NCI-H128 (cell line): ENCODE data around the gene SUMF2.
"Not testable (repeated sequence)": the region's sequence is repeated elsewhere in the genome, so short reads cannot be mapped to it uniquely, and the experiment has no call there.

ENCODE experiments used
- DNase-seq: peaks from one replicate; lab custom pipeline; 2025; ENCODE audit not compliant: unreplicated experiment; lab: John Stamatoyannopoulos, UW

Gene SUMF2

GRCh38 chr7:56063882-56064625 is at the start of gene SUMF2:
Gene SUMF2, plus strand, starts transcription at chr7:56064286. Its CDS starts 26 bp downstream, at chr7:56064312.
- peak; percentile 56 for DNase-seq

DNA sequence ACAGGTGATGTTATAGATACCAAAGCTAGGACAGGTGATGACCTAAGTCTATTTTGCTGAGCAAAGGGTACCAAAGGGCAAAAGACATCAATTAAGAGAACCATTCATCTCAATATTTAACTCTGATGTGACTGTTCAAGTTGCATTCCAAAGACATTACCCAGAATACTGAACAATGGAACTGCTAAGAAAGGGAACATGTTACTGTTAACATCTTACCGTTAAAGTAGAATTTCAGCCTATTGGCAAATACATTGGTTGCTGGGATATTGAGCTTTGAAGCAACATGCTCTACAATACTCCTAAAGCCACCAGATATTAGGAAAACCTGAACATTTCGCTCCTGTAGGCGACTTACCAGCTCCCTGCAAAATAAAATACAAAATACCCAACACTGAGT is 47.1 kb upstream of the SUMF2 start:
- DNase-seq: not testable (repeated sequence)

GRCh38 chr7:56019501-56019900 is 44.6 kb upstream of the SUMF2 start:
- DNase-seq: no peak

DNA sequence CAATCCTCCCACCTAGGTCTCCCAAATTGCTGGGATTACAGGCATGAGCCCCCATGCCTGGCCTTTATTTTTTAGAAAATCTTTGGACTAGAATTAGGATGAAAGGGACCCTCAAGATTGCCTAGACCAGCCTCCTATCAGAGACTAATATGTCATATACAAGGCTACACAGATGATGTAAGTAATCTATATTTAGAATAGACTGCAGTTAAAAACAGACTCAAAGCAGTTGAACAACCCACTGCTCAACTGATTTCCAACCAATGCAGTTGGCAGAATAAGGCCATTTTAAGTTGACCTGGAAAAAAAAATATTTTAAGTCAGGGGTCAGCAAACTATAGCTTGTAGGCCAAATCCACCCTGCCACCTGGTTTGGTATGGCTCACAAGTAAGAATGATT is 40.6 kb upstream of the SUMF2 start:
- DNase-seq: no peak

GRCh38 chr7:56026538-56026937 is 37.5 kb upstream of the SUMF2 start:
- DNase-seq: no peak

DNA sequence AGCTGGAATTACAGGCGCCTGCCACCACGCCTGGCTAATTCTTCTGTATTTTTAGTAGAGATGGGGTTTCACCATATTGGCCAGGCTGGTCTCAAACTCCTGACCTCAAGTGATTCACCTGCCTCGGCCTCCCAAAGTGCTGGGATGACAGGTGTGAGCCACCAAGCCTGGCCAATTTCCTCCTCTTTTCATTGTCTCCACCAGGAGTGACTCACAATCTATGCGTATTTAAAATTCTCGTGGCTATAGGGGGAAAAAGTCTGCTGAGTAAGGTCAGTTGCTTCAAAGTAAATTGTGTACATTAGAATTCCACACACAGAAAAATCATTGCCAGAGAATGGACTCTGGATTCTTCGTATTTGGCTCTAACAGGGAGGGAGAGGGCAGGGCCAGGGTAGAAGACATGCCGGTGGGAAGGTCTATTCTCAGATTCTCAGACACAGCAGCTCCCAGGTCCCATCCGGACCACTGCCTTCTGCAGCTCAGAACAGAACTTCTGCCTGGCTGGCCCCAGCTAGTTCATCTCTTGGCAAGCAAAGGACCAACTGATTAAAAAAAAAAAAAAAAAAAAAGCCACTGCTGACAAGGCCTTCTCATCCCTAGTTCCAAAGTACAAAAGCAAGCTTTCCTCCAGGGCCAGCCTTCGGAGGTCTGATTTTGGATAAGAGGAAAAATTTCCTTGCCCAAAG is 35.0 kb upstream of the SUMF2 start:
- DNase-seq: no peak

DNA sequence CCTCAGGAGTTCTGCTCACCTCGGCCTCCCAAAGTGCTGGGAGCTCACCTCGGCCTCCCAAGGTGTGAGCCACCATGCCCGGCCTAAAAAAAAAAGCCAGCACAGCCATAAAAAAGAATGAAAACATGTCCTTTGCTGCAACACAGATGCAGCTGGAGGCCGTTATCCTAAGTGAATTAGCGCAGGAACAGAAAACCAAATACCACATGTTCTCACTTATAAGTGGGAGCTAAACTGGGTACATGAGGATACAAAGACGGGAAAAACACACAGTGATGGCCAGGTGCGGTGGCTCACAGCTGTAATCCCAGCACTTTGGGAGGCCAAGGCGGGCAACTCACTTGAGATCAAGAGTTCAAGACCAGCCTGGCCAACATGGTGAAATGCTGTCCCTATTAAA is 33.7 kb upstream of the SUMF2 start:
- no peak for DNase-seq

DNA sequence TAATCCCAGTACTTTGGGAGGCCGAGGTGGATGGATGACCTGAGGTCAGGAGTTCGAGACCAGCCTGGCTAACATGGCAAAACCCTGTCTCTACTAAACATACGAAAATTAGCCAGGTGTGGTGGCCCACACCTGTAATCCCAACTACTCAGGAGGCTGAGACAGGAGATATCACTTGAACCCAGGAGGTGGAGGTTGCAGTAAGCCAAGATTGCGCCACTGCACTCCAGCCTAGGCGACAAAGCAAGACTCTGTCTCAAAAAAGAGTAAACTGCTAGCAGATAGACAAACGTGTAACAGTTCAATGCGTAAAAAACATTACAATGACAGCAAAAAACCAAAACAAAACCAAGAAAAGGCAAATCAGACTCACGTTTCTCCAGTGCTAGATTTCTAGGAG is 32.5 kb upstream of the SUMF2 start:
- DNase-seq: not testable (repeated sequence)

DNA sequence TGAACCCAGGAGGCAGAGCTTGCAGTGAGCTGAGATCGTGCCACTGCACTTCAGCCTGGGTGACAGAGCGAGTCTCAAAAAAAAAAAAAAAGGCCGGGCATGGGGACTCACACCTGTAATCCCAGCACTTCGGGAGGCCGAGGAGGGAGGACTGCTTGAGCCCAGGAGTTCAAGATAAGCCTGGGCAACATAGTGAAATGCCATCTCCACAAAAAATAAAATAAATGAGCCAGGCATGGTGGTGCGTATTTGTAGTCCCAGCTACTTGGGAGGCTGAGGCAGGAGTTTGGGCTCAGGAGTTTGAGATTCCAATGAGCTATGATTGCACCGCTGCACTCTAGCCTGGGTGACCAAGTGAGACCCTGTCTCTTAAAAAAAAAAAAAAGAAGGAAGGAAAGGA is 31.5 kb upstream of the SUMF2 start:
- DNase-seq: not testable (repeated sequence)

DNA sequence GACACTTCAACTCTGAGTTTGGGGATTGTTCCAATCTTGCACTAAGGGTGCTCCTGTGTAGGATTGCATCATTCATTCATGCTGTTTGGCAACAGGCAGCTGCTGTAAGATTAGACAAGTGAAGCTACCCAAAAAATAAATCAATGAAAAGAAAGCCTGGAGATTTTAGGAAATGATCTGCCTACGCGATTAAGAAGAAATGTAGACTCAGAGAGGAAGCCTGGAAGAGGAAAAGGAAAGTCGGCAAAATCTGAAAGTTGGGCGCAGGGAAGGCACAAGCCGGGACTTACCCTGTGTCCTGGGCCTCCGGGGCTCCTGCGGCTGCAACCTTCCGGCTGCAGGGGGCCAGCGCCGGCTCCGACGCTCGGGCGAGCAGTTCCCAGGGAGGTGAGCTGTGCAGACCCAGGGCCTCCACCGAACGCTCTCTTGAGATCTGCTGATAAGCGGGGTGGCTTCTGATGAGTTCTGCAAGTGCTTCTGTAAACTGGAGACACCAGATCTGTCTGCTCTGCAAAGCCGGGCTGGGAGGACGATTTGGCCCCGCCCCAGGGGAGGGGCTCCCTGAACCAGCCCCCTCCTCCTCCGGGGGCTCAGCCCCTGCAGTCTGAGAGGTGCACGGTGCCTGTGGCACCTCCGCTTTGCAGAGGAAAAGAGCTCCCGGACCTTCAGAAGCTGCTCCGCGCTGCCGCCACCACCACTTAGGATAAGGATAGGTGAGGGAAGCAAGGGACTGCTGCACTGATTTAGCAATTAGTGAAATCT is 30.2 kb upstream of the SUMF2 start:
- DNase-seq: peak; percentile 78

DNA sequence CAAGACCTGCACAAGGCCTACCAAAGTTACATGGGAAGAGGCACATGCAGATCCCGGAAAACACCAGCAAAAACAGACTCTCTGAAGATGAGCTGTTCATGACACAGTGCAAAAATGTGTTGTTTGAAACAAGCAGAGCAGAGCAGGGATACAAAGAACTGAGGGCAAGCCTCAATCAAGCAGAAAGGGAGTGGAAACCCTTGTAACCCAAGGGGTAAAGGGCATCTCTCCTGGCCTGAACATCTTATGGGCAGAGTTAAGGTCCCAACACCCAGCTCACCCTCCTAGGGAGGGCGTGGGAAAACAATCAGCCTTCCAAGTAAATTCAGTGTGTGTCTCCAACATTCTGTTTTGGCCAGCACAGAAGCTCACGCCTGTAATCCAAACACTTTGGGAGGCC is 23.4 kb upstream of the SUMF2 start:
- DNase-seq: no peak

GRCh38 chr7:56045758-56046157 is 18.3 kb upstream of the SUMF2 start:
- not testable (repeated sequence) for DNase-seq

DNA sequence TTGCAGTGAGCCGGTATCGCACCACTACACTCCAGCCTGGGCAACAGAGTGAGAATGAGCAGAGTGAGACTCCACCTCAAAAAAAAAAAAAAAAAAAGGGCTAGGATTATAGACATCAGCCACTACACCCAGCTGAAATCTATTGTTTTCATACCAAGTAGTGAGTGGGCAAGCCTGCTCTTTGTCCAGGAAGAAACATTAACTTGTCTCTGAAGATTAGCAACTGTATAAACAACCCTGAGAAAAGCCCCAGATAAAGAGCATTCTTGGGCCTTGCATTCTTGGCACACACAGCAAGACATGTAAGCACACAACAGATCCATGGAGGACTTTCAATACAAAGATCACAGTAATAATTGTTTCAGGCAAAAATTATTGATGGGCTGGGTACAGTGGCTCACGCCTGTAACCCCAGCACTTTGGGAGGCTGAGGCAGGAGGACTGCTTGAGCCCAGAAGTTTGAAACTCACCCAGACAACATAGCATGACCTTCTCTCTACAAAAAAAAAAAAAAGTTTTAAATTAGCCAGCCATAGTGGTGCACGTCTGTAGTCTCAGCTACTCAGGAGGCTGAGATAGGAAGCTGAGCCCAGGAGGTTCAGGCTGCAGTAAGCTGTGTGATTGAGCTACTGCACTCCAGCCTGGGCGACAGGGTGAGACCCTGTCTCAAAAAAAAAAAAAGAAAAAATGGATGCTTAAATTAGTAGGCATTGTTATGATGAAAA is 17.2 kb upstream of the SUMF2 start:
- no peak for DNase-seq

DNA sequence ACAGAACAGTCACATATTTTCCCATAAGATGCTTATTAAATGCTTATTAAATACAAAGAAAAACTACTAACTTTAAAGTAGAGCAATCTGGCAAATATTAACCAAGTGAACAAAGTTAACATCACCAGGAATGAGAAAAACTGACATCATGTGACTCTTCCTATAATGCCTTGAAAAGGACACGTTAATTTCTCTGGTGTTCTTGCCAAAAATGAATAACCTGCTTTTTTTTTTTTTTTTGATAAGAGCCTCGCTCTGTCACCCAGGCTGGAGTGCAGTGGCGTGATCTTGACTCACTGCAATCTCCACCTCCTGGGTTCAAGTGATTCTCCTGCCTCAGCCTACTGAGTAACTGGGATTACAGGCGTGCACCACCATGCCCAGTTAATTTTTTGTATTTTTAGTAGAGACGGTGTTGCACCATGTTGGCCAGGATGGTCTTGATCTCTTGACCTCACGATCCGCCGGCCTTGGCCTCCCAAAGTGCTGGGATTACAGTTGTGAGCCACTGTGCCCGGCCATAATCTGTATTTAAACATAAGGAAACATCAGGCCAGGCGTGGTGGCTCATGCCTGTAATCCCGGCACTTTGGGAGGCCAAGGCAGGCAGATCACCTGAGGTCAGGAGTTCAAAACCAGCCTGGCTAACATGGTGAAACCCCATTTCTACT is 16.5 kb upstream of the SUMF2 start:
- not testable (repeated sequence) for DNase-seq

DNA sequence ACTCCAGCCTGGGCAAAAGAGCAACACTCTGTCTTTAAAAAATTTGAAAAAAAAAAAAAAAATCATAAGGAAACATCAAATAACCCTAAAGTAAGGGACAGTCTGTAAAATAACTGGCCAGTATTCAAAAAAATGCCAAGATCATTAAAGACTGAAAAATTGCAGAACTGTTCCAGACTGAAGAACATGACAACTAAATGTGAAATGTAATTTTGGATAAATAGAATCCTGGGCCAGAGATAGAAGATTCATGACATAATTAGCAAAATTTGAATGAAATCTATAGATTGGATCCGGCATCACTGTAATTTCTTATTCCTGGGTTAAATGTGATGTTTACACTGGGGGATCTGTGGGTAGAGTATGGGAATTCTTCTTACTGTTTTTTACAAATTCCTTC is 15.8 kb upstream of the SUMF2 start:
- DNase-seq: no peak

GRCh38 chr7:56048763-56049162 is 15.3 kb upstream of the SUMF2 start:
- DNase-seq: not testable (repeated sequence)

- DNase-seq: no peak
Measured at GRCh38 chr7:56051053-56051338, 13.1 kb upstream of the SUMF2 start.

- peak; percentile 97 for DNase-seq
Measured at GRCh38 chr7:56051339-56052191, 12.5 kb upstream of the SUMF2 start, which contains the start of the genes CCT6A and PSPH. Gene CCT6A, plus strand, starts transcription at chr7:56051765. Its CDS starts 84 bp downstream, at chr7:56051849. Gene PSPH, minus strand, starts transcription at chr7:56051444. Its CDS starts 30,232 bp downstream, at chr7:56021212.

DNA sequence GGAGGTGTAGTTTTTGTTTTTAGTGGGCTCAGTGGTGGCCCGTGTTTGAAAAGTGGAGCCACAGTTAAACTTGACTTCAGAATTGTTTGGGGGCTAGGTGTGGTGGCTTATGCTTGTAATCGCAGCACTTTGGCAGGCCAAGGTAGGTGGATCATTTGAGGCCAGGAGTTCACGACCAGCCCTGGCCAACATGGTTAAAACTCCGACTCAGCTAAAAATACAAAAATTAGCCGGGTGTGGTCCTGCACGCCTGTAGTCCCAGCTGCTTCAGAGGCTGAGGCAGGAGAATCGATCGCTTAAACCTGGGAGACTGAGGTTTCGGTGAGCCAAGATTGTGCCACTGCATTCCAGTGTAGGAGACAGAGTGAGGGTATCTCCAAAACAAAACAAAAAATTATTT is 10.7 kb upstream of the SUMF2 start:
- no peak for DNase-seq

GRCh38 chr7:56053993-56054392 is 10.1 kb upstream of the SUMF2 start:
- DNase-seq: no peak
